Glomerular endothelial cell (primary cell): ENCODE results near the gene CAB39. TPM values are rescaled to one million over a fixed set of nuclear protein-coding genes. Genes with fewer than 3 reads are reported as not detected.

Experiments used
- DNase-seq: peaks from one replicate; pipeline ENCODE4 v3.0.0-alpha.2; 2011; ENCODE audit warnings: low read depth, low spot score; ENCODE audit errors: extremely low read depth
- total RNA-seq: library from RNA; depleted of rRNA; stranded (reverse); fragments of >200 nt; gene quantifications from 2 replicates; pipeline ENCODE4 v1.2.3, GENCODE V29; 2015

CAB39 gene
- 56.4 and 70.9 TPM in 2 replicates for total RNA-seq

GRCh38 chr2:230712443-230713330 is at the start of gene CAB39:
Gene CAB39, plus strand, starts transcription at chr2:230712842. Its CDS starts 47,160 bp downstream, at chr2:230760002.
- DNase-seq, result peak; percentile 23

- no peak for DNase-seq
These were observed 48.5 kb upstream of the CAB39 start for GRCh38 chr2:230664128-230664527.

GRCh38 chr2:230664844-230665243 is 47.8 kb upstream of the CAB39 start:
- no peak for DNase-seq

- DNase-seq, result no peak
These were observed 47.4 kb upstream of the CAB39 start for GRCh38 chr2:230665263-230665691.

- no peak for DNase-seq
These were observed 46.2 kb upstream of the CAB39 start for GRCh38 chr2:230666446-230666845.

GRCh38 chr2:230666885-230667712 is 45.5 kb upstream of the CAB39 start:
- DNase-seq, result no peak

GRCh38 chr2:230668184-230668938 is 44.3 kb upstream of the CAB39 start:
- DNase-seq, result no peak

- DNase-seq, result no peak
These were observed 43.7 kb upstream of the CAB39 start for GRCh38 chr2:230668939-230669303.

GRCh38 chr2:230669386-230669950 is 43.2 kb upstream of the CAB39 start:
- DNase-seq, result no peak

GRCh38 chr2:230671117-230671516 is 41.5 kb upstream of the CAB39 start:
- no peak for DNase-seq

GRCh38 chr2:230672836-230673235 is 39.8 kb upstream of the CAB39 start:
- DNase-seq, result no peak

GRCh38 chr2:230674401-230674800 is 38.2 kb upstream of the CAB39 start:
- no peak for DNase-seq

- DNase-seq, result no peak
These were observed 37.5 kb upstream of the CAB39 start for GRCh38 chr2:230674966-230675672.

GRCh38 chr2:230676546-230676945 is 36.1 kb upstream of the CAB39 start:
- DNase-seq, result no peak

GRCh38 chr2:230677201-230677946 is 35.3 kb upstream of the CAB39 start:
- no peak for DNase-seq

- no peak for DNase-seq
These were observed 34.6 kb upstream of the CAB39 start for GRCh38 chr2:230678018-230678417.

GRCh38 chr2:230678451-230678850 is 34.2 kb upstream of the CAB39 start:
- DNase-seq, result no peak

- no peak for DNase-seq
These were observed 32.0 kb upstream of the CAB39 start for GRCh38 chr2:230680463-230681170.

- no peak for DNase-seq
These were observed 31.5 kb upstream of the CAB39 start for GRCh38 chr2:230681171-230681545.
